SH-SY5Y (cell line): Measurements from ENCODE around the gene SLC12A4.

ENCODE experiments used
- GATA2 ChIP-seq: IDR thresholded peaks from 2 replicates; pipeline ENCODE4 v1.6.1; 2011; ENCODE audit warnings: mild to moderate bottlenecking, low read depth, low read length
- GATA3 ChIP-seq: IDR thresholded peaks from 2 replicates; pipeline ENCODE4 v1.6.1; 2011; ENCODE audit warnings: low read depth, mild to moderate bottlenecking, low read length, moderate library complexity

The SLC12A4 gene

GRCh38 chr16:67990018-67990386 lies 21.6 kb upstream of the SLC12A4 start:
- TF ChIP-seq GATA3 (no peak), GATA2 (no peak)

GRCh38 chr16:67989322-67990017 lies 21.0 kb upstream of the SLC12A4 start:
- TF ChIP-seq GATA2 (no peak), GATA3 (no peak)

DNA sequence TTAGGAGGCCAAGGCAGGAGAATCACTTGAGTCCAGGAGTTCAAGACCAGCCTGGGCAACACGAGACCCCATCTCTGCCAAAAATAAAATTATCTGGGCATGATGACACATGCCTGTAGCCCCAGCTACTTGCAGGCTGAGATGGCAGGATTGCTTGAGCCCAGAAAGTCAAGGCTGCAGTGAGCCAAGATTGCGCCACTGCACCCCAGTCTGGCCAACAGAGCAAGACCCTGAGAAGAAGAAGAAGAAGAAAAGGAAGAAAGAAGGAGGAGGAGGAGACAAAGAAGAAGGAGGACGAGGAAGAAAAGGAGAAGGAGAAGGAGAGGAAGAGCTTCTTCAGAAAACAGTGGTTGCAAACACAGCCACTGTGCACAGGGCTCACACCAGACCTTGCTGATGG lies 20.2 kb upstream of the SLC12A4 start:
- TF ChIP-seq GATA2 (no peak), GATA3 (no peak)

- TF ChIP-seq GATA3 = no peak
- TF ChIP-seq GATA2 = no peak
Measured at GRCh38 chr16:67987460-67988160, 19.2 kb upstream of the SLC12A4 start.

DNA sequence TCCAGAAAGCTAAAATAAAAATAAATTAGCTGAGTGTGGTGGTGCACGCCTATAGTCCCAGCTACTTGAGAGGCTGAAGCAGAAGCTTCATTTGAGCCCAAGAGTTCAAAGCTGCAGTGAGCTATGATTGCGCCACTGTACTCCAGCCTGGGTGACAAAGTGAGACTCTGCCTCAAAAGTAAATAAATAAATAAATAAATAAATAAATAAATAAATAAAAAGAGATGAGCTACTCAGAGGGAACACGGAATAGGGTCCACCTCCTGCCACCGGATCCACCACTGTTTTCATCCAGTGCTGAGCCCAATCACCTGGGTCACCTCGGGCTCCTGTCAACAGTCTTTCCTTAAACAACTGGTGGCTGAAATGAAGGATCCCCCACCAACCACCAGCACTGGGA lies 18.5 kb upstream of the SLC12A4 start:
- no peak for TF ChIP-seq GATA2
- TF ChIP-seq GATA3 = no peak

- TF ChIP-seq GATA2 (no peak), GATA3 (no peak)
Measured at GRCh38 chr16:67982011-67982696, 13.7 kb upstream of the SLC12A4 start.

- TF ChIP-seq GATA3 (no peak), GATA2 (no peak)
Measured at GRCh38 chr16:67979955-67980678, 11.7 kb upstream of the SLC12A4 start, which contains the start of gene DPEP3. Gene DPEP3 (minus strand): TSS chr16:67980499. CDS start chr16:67980380, 119 bp downstream.

DNA sequence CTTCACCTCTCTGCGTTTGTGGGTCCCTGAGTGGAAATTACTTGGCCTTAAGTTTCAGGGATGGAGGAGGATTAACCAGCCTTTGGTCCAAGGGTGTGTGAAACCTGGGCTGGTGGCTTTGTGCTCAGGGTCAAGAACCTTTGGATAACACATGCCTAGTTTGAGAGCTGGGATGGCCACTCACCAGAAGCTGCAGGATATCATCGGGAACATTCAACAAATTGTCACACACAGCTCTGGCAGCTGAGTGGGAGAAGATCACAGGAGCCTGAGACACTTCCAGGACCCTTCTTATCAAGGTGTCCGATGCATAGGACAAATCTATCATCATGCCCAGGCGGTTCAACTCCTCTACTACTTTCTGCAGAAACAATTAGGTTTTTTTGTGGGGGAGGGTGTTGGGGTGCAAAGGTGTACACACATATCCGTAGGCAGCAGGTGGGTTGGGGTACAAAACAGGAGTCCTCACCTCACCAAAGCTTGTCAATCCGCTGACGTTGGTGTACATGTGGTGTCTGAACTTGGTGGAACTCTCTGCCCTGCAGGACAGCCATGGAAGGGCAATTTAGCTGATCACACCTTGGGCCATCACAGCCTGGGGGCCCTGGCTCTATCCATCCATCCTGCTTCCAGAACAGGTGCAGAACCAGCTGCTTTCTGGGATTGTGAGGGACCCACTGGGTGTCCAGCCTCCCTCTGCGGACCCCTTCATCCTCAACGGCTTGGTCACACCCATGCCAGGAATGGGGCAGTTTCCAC lies 9.2 kb upstream of the SLC12A4 start:
- TF ChIP-seq GATA3 (no peak), GATA2 (no peak)

DNA sequence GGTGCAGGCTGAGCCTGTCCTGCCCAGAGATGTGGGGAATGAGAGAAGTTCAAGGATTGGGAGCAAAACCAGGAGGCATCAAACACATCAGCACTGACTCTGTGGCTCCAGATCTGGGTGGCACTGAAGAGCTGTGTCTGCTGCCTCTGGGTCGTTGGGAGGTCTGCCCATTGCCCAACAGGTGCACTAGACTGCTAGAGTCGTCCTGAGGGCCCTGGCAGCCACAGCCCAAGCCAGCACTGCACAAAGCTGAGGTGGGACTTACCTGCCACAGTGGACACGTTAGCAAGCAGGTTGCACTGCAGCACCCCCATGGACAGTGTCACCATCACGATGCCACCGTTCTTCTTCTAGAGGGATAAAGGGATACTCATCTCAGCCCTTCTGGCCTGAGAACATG lies 8.6 kb upstream of the SLC12A4 start:
- TF ChIP-seq GATA3 = no peak
- no peak for TF ChIP-seq GATA2

GRCh38 chr16:67976205-67976604 lies 7.8 kb upstream of the SLC12A4 start:
- TF ChIP-seq GATA2 (no peak), GATA3 (no peak)

- no peak for TF ChIP-seq GATA2
- no peak for TF ChIP-seq GATA3
Measured at GRCh38 chr16:67975321-67976105, 7.1 kb upstream of the SLC12A4 start.

GRCh38 chr16:67971111-67971510 lies 2.7 kb upstream of the SLC12A4 start:
- TF ChIP-seq GATA2 = no peak
- no peak for TF ChIP-seq GATA3
